ENCODE data around the gene UTS2. TPM values are rescaled to one million over a fixed set of nuclear protein-coding genes. Genes with fewer than 3 reads are reported as not detected.

Gene UTS2
- polyA plus RNA-seq, 2 of the 4 experiments (the other 2 are of a cell fraction) = not detected

- CTCF ChIA-PET = interaction anchor here (0.6 kb wide), 1 partner anchor 1106 kb away, joined by 3 read pairs; no protein-coding TSS in a partner anchor
- H3K27ac ChIP-seq = no peak overlapping the region
- H3K4me2 ChIP-seq = no peak overlapping the region
- FAIRE-seq (no peak), DNase-seq (ENCODE audit: low read depth in 1 of 2, low spot score in 1 of 2) (no peak), ATAC-seq (no peak)
- no peaks in the 10 kb centered on the region for H3K4me1 ChIP-seq
- POLR2A ChIA-PET = no interaction called here
- H3K9me3 ChIP-seq = no peaks in the 10 kb centered on the region
- WGBS (ENCODE audit: missing lambda C conversion rate) = 87% methylated on average over 7 of the region's 7 CpGs
- TF ChIP-seq PBX3 (IDR thresholded peaks at IDR 0.05) (no peak), TFCP2L1 (CRISPR knock-in tag; IDR thresholded peaks at IDR 0.05) (no peak), HMGXB4 (CRISPR knock-in tag; IDR thresholded peaks at IDR 0.05; ENCODE audit: borderline replicate concordance) (no peak), CHD4 (IDR thresholded peaks at IDR 0.05; ENCODE audit: borderline replicate concordance) (no peak), PHF8 (IDR thresholded peaks at IDR 0.05; ENCODE audit: borderline replicate concordance, low read depth) (no peak), ZFP36 (IDR thresholded peaks at IDR 0.05; ENCODE audit: borderline replicate concordance, partially characterized antibody) (no peak), RCOR1 (IDR thresholded peaks at IDR 0.05; ENCODE audit: low read depth, low read length) (no peak), JUN (IDR thresholded peaks at IDR 0.05) (no peak), MAX (IDR thresholded peaks at IDR 0.05) (no peak), CBX2 (IDR thresholded peaks at IDR 0.05; ENCODE audit: borderline replicate concordance, low read depth) (no peak), BCL3 (IDR thresholded peaks at IDR 0.05) (no peak)
- H3K4me3 ChIP-seq = no peak overlapping the region
These were observed 26.5 kb downstream of the UTS2 start for GRCh38 chr1:7826363-7826762.

- Histone ChIP-seq H3K9me3 (no peaks in the 10 kb centered on the region), H3K4me3 (no peak overlapping the region), H3K27ac (no peak overlapping the region), H3K4me1 (no peaks in the 10 kb centered on the region), H3K4me2 (no peak overlapping the region)
- ATAC-seq = no peak
- no peak for FAIRE-seq
- no peak for TF ChIP-seq TP53 (CRISPR knock-in tag; IDR thresholded peaks at IDR 0.05)
- no peak for TF ChIP-seq KDM1A (IDR thresholded peaks at IDR 0.05; ENCODE audit: low read depth)
- no peak for TF ChIP-seq SMC3 (IDR thresholded peaks at IDR 0.05)
- no peak for TF ChIP-seq ZSCAN20 (CRISPR knock-in tag; IDR thresholded peaks at IDR 0.05)
- no peak for TF ChIP-seq KDM5A (IDR thresholded peaks at IDR 0.05)
- no peak for TF ChIP-seq POLR2AphosphoS2 (conservative IDR thresholded peaks at IDR 0.05; ENCODE audit: low read length)
- no peak for TF ChIP-seq RCOR1 (IDR thresholded peaks at IDR 0.05; ENCODE audit: low read depth, low read length)
- no peak for TF ChIP-seq MYC (IDR thresholded peaks at IDR 0.05; ENCODE audit: borderline replicate concordance, low read length)
- TF ChIP-seq EHMT2 (IDR thresholded peaks at IDR 0.05; ENCODE audit: low read depth) = no peak
- no peak for TF ChIP-seq NR3C1 (IDR thresholded peaks at IDR 0.05)
- no peak for TF ChIP-seq CBX2 (IDR thresholded peaks at IDR 0.05; ENCODE audit: borderline replicate concordance, low read depth)
- no peak for TF ChIP-seq CHD4 (IDR thresholded peaks at IDR 0.05; ENCODE audit: borderline replicate concordance)
- no peak for DNase-seq (ENCODE audit: low read depth in 1 of 2, low spot score in 1 of 2)
- POLR2A ChIA-PET = no interaction called here
- CTCF ChIA-PET = interaction anchor here (0.6 kb wide), 1 partner anchor 1624 kb away, joined by 4 read pairs; no protein-coding TSS in a partner anchor
- 88% methylated on average over 8 of the region's 8 CpGs for WGBS (ENCODE audit: missing lambda C conversion rate)
These were observed 28.2 kb downstream of the UTS2 start for GRCh38 chr1:7824701-7825100.

GRCh38 chr1:7821282-7821681, 31.6 kb downstream of the UTS2 start:
- ATAC-seq (no peak), FAIRE-seq (no peak), DNase-seq (ENCODE audit: low read depth in 1 of 2, low spot score in 1 of 2) (no peak)
- no peaks in the 10 kb centered on the region for H3K9me3 ChIP-seq
- H3K27ac ChIP-seq = no peak overlapping the region
- no peaks in the 10 kb centered on the region for H3K4me1 ChIP-seq
- ChIA-PET POLR2A (no interaction called here), CTCF (interaction anchor here (0.7 to 1.0 kb wide), 2 partner anchors 14 to 16 kb away, joined by 3 to 4 read pairs; no protein-coding TSS in a partner anchor)
- H3K4me2 ChIP-seq = no peak overlapping the region
- H3K4me3 ChIP-seq = no peak overlapping the region
- 73% methylated on average over 3 of the region's 3 CpGs for WGBS (ENCODE audit: missing lambda C conversion rate)
- no peak for TF ChIP-seq ATOH8 (CRISPR knock-in tag; IDR thresholded peaks at IDR 0.05; ENCODE audit: low read depth)
- no peak for TF ChIP-seq SMC3 (IDR thresholded peaks at IDR 0.05)
- no peak for TF ChIP-seq E2F6 (IDR thresholded peaks at IDR 0.05; ENCODE audit: borderline replicate concordance, low read depth)
- TF ChIP-seq MAX (IDR thresholded peaks at IDR 0.05) = no peak
- TF ChIP-seq TFCP2L1 (CRISPR knock-in tag; IDR thresholded peaks at IDR 0.05) = no peak

Measured in A549 (cell line).